GM12878 (cell line): ENCODE data around the gene ARMC9. TPM values are rescaled to one million over a fixed set of nuclear protein-coding genes. Genes with fewer than 3 reads are reported as not detected.
"Not testable (repeated sequence)": the region's sequence is repeated elsewhere in the genome, so short reads cannot be mapped to it uniquely, and the experiment has no call there.

Experiments
- ATAC-seq: fragments of 200-7000 bp; cut with Tn5 transposase; 3 replicates; pipeline ENCODE4 v1.9.1; 2020; ENCODE audit warnings: mild to moderate bottlenecking, moderate library complexity
- BruUV-seq: library from RNA; stranded (reverse); fragments of 400-500 nt; replicated peaks from 2 replicates; lab custom pipeline; 2021; lab: Mats Ljungman, UMichigan
- CTCF ChIA-PET: fragments of 300-600 bp; sonication (Branson Sonifier 250); formaldehyde crosslinking; extraction: SDS; loops from one replicate; lab custom pipeline; 2021; ENCODE audit warnings: inconsistent platforms; lab: Yijun Ruan, JAX
- POLR2A ChIA-PET: fragments of 350-600 bp; formaldehyde crosslinking; extraction: SDS; loops from one replicate; lab custom pipeline; 2021; ENCODE audit warnings: inconsistent platforms; lab: Charles Lee
- RAD21 ChIA-PET: fragments of 300-600 bp; sonication (Branson Sonifier 250); formaldehyde crosslinking; loops from one replicate; lab custom pipeline; 2023; ENCODE audit warnings: antibody characterized with exemption; ENCODE audit not compliant: unreplicated experiment; lab: Charles Lee
- SMC1A ChIA-PET: fragments of 300-600 bp; sonication (Branson Sonifier 250); formaldehyde crosslinking; loops from one replicate; lab custom pipeline; 2023; ENCODE audit not compliant: unreplicated experiment, uncharacterized antibody; lab: Charles Lee
- DNase-seq: peaks from one replicate; pipeline ENCODE4 v3.0.0-alpha.2; 2011; ENCODE audit warnings: low read depth, low spot score
- FAIRE-seq: peaks from 3 replicates; lab custom pipeline; 2011; peaks lifted over from hg19 to GRCh38; lab: Jason Lieb, UNC
- H2AFZ ChIP-seq: 2 replicates; pipeline ENCODE4 v1.6.0; 2011; ENCODE audit warnings: low read depth, low read length, control low read depth; ENCODE audit not compliant: control insufficient read depth
- H3K27ac ChIP-seq: 2 replicates; pipeline ENCODE4 v1.5.1; 2011; ENCODE audit warnings: control low read depth; ENCODE audit not compliant: control insufficient read depth, insufficient read depth
- H3K27me3 ChIP-seq, 2 experiments: replicated peaks in 1 of 2; 2 replicates each; pipeline versions ENCODE4 v1.6.0 to v1.6.1; 2011; ENCODE audit warnings: low read length in 1 of 2; ENCODE audit not compliant: control insufficient read depth in 2 of 2, insufficient read depth in 2 of 2
- H3K36me3 ChIP-seq, 2 experiments: 2 replicates each; pipeline ENCODE4 v1.5.1; 2011; ENCODE audit warnings: low read length in 1 of 2; ENCODE audit not compliant: control insufficient read depth in 2 of 2, insufficient read depth in 2 of 2
- H3K4me1 ChIP-seq: 2 replicates; pipeline ENCODE4 v1.6.1; 2011; ENCODE audit warnings: mild to moderate bottlenecking, low read length, moderate library complexity, mixed read lengths; ENCODE audit not compliant: control insufficient read depth, insufficient read depth
- H3K4me2 ChIP-seq: 2 replicates; pipeline ENCODE4 v1.6.0; 2011; ENCODE audit warnings: control low read depth; ENCODE audit not compliant: control insufficient read depth, insufficient read depth
- H3K4me3 ChIP-seq: fragments of 200-600 bp; sonication (generic); 2 replicates; pipeline ENCODE4 v1.5.1; 2016
- H3K79me2 ChIP-seq: 2 replicates; pipeline ENCODE4 v1.6.0; 2011; ENCODE audit warnings: low read length; ENCODE audit not compliant: control insufficient read depth, insufficient read depth
- H3K9ac ChIP-seq: 2 replicates; pipeline ENCODE4 v1.8.0; 2011; ENCODE audit warnings: low read length, control low read depth, mixed read lengths; ENCODE audit not compliant: control insufficient read depth, insufficient read depth
- H3K9me3 ChIP-seq: replicated peaks from 3 replicates; pipeline ENCODE4 v1.5.1; 2011; ENCODE audit warnings: mild to moderate bottlenecking, low read length; ENCODE audit not compliant: control insufficient read depth, insufficient read depth
- H4K20me1 ChIP-seq: 2 replicates; pipeline ENCODE4 v1.6.0; 2011; ENCODE audit not compliant: control insufficient read depth, insufficient read depth
- CEBPB ChIP-seq, 2 experiments: fragments of 150-350 bp in 1 of 2; IDR thresholded peaks; 2 replicates each; pipeline ENCODE4 v1.6.1; 2012 to 2014; ENCODE audit warnings: low read depth in 2 of 2, low read length in 2 of 2, borderline replicate concordance in 1 of 2, inconsistent platforms in 1 of 2
- FOXK2 ChIP-seq: fragments of 450-650 bp; IDR thresholded peaks from 2 replicates; pipeline ENCODE4 v1.6.1; 2017; ENCODE audit warnings: mild to moderate bottlenecking, moderate library complexity
- HCFC1 ChIP-seq: fragments of 150-350 bp; IDR thresholded peaks from 2 replicates; pipeline ENCODE4 v1.6.1; 2014; ENCODE audit warnings: low read length
- MYC ChIP-seq: IDR thresholded peaks from 2 replicates; pipeline ENCODE4 v1.6.1; 2011; ENCODE audit warnings: mild to moderate bottlenecking, low read length, moderate library complexity, inconsistent platforms; ENCODE audit not compliant: insufficient read depth, insufficient replicate concordance, insufficient read length, severe bottlenecking
- NR2C2 ChIP-seq: IDR thresholded peaks from 2 replicates; pipeline ENCODE4 v1.6.1; 2011; ENCODE audit warnings: borderline replicate concordance, low read depth; ENCODE audit not compliant: control insufficient read depth, insufficient read length
- SMARCA5 ChIP-seq: fragments of 450-650 bp; IDR thresholded peaks from 2 replicates; pipeline ENCODE4 v1.6.1; 2017; ENCODE audit warnings: mild to moderate bottlenecking
- TARDBP ChIP-seq: IDR thresholded peaks from 2 replicates; pipeline ENCODE4 v1.6.1; 2016; ENCODE audit warnings: borderline replicate concordance
- TCF3 ChIP-seq: IDR thresholded peaks from 2 replicates; pipeline ENCODE4 v1.6.1; 2012; ENCODE audit warnings: low read depth, mild to moderate bottlenecking, low read length, borderline replicate concordance; ENCODE audit not compliant: insufficient read depth
- YBX1 ChIP-seq: fragments of 450-650 bp; IDR thresholded peaks from 2 replicates; pipeline ENCODE4 v1.6.1; 2016; ENCODE audit warnings: antibody characterized with exemption
- YY1 ChIP-seq: IDR thresholded peaks from 2 replicates; pipeline ENCODE4 v1.6.1; 2011; ENCODE audit warnings: low read depth, mild to moderate bottlenecking, low read length
- ZBED1 ChIP-seq: IDR thresholded peaks from 2 replicates; pipeline ENCODE4 v1.6.1; 2016; ENCODE audit warnings: borderline replicate concordance
- ZNF24 ChIP-seq: fragments of 450-650 bp; IDR thresholded peaks from 2 replicates; pipeline ENCODE4 v1.6.1; 2017; ENCODE audit warnings: antibody characterized with exemption, mild to moderate bottlenecking
- ZSCAN29 ChIP-seq: fragments of 450-650 bp; IDR thresholded peaks from 2 replicates; pipeline ENCODE4 v1.6.1; 2017; ENCODE audit warnings: mild to moderate bottlenecking, moderate library complexity
- WGBS: methylation state at CpG from one replicate; pipeline ENCODE4 v1.1.6; 2016; ENCODE audit warnings: low lambda C conversion rate; ENCODE audit not compliant: insufficient replicate concordance, insufficient coverage; ENCODE audit errors: missing lambda C conversion rate; 5-methylcytosine and 5-hydroxymethylcytosine counted together
- in situ Hi-C: fragments of 300-500 bp; cut with MboI; formaldehyde crosslinking; loops from 9 replicates; pipeline ENCODE4 v1.14.3; 2018; ENCODE audit warnings: mixed read lengths
- intact Hi-C: fragments of 100-400 bp; cut with micrococcal nuclease; formaldehyde crosslinking; loops from one replicate; pipeline ENCODE4 v1.14.2; 2022; ENCODE audit not compliant: unreplicated experiment
- polyA plus RNA-seq, 11 experiments: library from polyadenylated mRNA; depleted of rRNA in 4 of 11; unstranded in 6 of 11; stranded (reverse) in 5 of 11; fragments of >200 nt; fragmentation: Nextera tagmentation in 4 of 11; fragmentation: Illumina TruSeq in 1 of 11; extraction: Ambion mirVana in 4 of 11; extraction: Trizol in 1 of 11; gene quantifications; 1 replicate in 1 of 11; 2 replicates in 10 of 11; pipeline versions ENCODE4 v1.2.1 to v1.2.3, GENCODE V29; 2011 to 2016; ENCODE audit warnings: inconsistent platforms in 2 of 11, missing spikeins in 2 of 11, low read depth in 1 of 11
- total RNA-seq, 4 experiments: library from RNA; depleted of rRNA in 3 of 4; stranded (reverse); fragments of >200 nt in 3 of 4; fragmentation: Illumina TruSeq in 1 of 4; extraction: Trizol in 1 of 4; gene quantifications; 2 replicates each; pipeline versions ENCODE4 v1.2.1 to v1.2.3, GENCODE V29; 2013 to 2021
- TF ChIP-seq, protein P1 (sequence below): fragments of 450-650 bp; formaldehyde crosslinking; IDR thresholded peaks from 2 replicates; pipeline ENCODE4 v1.4.0; 2020; ENCODE audit warnings: mild to moderate bottlenecking, moderate library complexity

Gene ARMC9
- total and polyA plus RNA-seq, 10 of the 15 experiments (the other 5 are each of a cell fraction or from before 2014, with no cell fraction given) = 3.8 to 21.8 (median 10.4) TPM

DNA sequence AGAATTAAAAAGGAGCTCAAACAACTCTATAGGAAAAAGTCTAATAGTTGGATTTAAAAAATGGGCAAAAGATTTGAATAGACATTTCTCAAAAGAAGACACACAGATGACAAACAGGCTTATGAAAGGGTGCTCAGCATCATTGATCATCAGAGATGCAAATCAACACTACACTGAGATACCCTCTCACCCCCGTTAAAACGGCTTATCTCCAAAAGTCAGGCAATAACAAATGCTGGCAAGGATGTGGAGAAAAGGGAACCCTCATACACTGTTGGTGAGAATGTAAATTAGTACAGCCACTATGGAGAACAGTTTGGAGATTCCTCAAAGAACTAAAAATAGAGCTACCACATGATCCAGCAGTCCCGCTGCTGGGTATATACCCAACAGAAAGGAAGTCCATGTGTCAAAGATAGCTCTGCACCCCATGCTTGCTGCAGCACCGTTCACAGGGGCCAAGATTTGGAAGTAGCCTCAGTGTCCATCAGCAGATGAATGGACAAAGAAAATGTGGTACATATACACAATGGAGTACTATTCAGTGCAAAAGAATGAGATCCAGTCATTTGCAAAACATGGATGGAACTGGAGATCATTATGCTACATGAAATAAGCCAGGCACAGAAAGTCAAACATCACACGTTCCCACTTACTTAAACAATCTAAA, 150.4 kb downstream of the ARMC9 start (continued):
- no peak for TF ChIP-seq TARDBP
- TF ChIP-seq ZBED1 = no peak

DNA sequence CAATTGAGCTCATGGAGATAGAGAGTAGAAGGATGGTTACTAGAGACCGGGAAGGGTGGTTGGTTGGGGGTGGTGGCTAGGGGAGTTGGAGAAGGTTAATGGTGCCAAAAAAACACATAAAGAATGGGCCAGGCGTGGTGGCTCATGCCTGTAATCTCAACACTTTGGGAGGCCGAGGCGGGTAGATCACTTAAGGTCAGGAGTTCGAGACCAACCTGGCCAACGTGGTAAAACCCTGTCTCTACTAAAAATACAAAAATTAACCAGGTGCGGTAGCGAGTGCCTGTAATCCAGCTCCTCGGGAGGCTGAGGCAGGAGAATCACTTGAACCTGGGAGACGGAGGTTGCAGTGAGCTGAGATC, 150.9 kb downstream of the ARMC9 start:
- H3K4me2 ChIP-seq, H3K79me2 ChIP-seq, H4K20me1 ChIP-seq, H3K4me3 ChIP-seq, FAIRE-seq, BruUV-seq, ATAC-seq, H3K9ac ChIP-seq, H3K27me3 ChIP-seq, POLR2A ChIA-PET, DNase-seq, H3K4me1 ChIP-seq, H3K27ac ChIP-seq, H2AFZ ChIP-seq, intact Hi-C loops, H3K9me3 ChIP-seq, H3K36me3 ChIP-seq, in situ Hi-C loops, SMC1A ChIA-PET: not testable (repeated sequence)
- CTCF ChIA-PET = interaction anchor here (1.7 kb wide), 1 partner anchor 44 kb away, joined by 5 read pairs; no protein-coding TSS in a partner anchor
- WGBS = 71% methylated on average over 10 of the region's 10 CpGs
- RAD21 ChIA-PET = interaction anchor here (0.6 kb wide), 1 partner anchor 97 kb away, joined by 3 read pairs; no protein-coding TSS in a partner anchor

DNA sequence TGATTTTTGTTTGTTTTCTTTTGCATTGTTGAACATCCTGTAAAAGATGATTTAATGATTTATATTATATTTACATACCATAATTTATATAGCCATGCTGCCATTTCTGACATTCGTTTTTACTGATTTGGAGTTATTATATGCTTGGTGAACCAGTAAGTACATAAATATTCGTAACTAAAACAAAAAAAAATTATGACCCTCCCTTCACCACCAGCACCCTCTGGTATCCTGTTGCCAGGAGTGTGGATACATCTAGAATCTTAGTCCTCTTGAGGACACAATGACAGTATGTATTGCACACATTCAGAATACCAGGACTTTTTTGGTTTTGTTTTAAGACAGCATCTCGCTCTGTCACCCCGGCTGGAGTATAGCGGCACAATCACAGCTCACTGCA, 153.2 kb downstream of the ARMC9 start:
- Histone ChIP-seq H2AFZ (no peak overlapping the region), H3K27ac (no peak overlapping the region), H3K36me3 (no peaks in the 10 kb centered on the region), H4K20me1 (no peaks in the 10 kb centered on the region), H3K9ac (no peak overlapping the region), H3K9me3 (no peaks in the 10 kb centered on the region), H3K79me2 (no peaks in the 10 kb centered on the region), H3K4me1 (no peaks in the 10 kb centered on the region), H3K4me2 (no peak overlapping the region), H3K4me3 (no peak overlapping the region), H3K27me3 (no peaks in the 10 kb centered on the region)
- no TSS peak for BruUV-seq
- no peak for FAIRE-seq
- intact Hi-C loops (no loop called here), in situ Hi-C loops (no loop called here)
- DNase-seq = no peak
- ChIA-PET SMC1A (no interaction called here), POLR2A (no interaction called here), CTCF (no interaction called here), RAD21 (no interaction called here)
- WGBS = 49% methylated on average over 5 of the region's 5 CpGs
- no peak for ATAC-seq
- TF ChIP-seq SMARCA5 = no peak
- TF ChIP-seq NR2C2 = no peak
- no peak for TF ChIP-seq CEBPB (IDR thresholded peaks at IDR 0.05; ENCODE audit: borderline replicate concordance in 1 of 2, low read depth in 2 of 2, low read length in 2 of 2)
- no peak for TF ChIP-seq ZSCAN29
- TF ChIP-seq, protein P1, sequence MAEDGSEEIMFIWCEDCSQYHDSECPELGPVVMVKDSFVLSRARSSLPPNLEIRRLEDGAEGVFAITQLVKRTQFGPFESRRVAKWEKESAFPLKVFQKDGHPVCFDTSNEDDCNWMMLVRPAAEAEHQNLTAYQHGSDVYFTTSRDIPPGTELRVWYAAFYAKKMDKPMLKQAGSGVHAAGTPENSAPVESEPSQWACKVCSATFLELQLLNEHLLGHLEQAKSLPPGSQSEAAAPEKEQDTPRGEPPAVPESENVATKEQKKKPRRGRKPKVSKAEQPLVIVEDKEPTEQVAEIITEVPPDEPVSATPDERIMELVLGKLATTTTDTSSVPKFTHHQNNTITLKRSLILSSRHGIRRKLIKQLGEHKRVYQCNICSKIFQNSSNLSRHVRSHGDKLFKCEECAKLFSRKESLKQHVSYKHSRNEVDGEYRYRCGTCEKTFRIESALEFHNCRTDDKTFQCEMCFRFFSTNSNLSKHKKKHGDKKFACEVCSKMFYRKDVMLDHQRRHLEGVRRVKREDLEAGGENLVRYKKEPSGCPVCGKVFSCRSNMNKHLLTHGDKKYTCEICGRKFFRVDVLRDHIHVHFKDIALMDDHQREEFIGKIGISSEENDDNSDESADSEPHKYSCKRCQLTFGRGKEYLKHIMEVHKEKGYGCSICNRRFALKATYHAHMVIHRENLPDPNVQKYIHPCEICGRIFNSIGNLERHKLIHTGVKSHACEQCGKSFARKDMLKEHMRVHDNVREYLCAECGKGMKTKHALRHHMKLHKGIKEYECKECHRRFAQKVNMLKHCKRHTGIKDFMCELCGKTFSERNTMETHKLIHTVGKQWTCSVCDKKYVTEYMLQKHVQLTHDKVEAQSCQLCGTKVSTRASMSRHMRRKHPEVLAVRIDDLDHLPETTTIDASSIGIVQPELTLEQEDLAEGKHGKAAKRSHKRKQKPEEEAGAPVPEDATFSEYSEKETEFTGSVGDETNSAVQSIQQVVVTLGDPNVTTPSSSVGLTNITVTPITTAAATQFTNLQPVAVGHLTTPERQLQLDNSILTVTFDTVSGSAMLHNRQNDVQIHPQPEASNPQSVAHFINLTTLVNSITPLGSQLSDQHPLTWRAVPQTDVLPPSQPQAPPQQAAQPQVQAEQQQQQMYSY (CRISPR knock-in tag) = no peak
- no peak for TF ChIP-seq YBX1
- TF ChIP-seq ZNF24 = no peak
- TF ChIP-seq TCF3 = no peak
- TF ChIP-seq FOXK2 = no peak
- TF ChIP-seq HCFC1 = no peak
- no peak for TF ChIP-seq YY1
- no peak for TF ChIP-seq MYC
